SK-N-DZ (cell line): Measurements from ENCODE around the gene PRR23E.

ENCODE experiments used
- DNase-seq: peaks from one replicate; pipeline ENCODE4 v3.0.0-alpha.2; 2015; ENCODE audit warnings: low spot score

PRR23E gene

GRCh38 chr3:127183931-127184869 is 8.7 kb upstream of the PRR23E start:
- no peak for DNase-seq

GRCh38 chr3:127184870-127185216 is 8.1 kb upstream of the PRR23E start:
- no peak for DNase-seq

GRCh38 chr3:127185268-127185667 is 7.7 kb upstream of the PRR23E start:
- DNase-seq, result no peak

- no peak for DNase-seq
Measured at GRCh38 chr3:127185962-127186674, 6.8 kb upstream of the PRR23E start.

GRCh38 chr3:127187316-127187715 is 5.6 kb upstream of the PRR23E start:
- DNase-seq, result no peak

GRCh38 chr3:127193341-127193740 is 410 bp downstream of the PRR23E start:
- DNase-seq, result no peak

- no peak for DNase-seq
Measured at GRCh38 chr3:127193775-127194174, 844 bp downstream of the PRR23E start.

GRCh38 chr3:127194601-127195187 is 1.8 kb downstream of the PRR23E start:
- no peak for DNase-seq

GRCh38 chr3:127195417-127195816 is 2.5 kb downstream of the PRR23E start:
- DNase-seq, result no peak

GRCh38 chr3:127196002-127196401 is 3.1 kb downstream of the PRR23E start:
- DNase-seq, result no peak

- DNase-seq, result no peak
Measured at GRCh38 chr3:127196466-127197299, 3.8 kb downstream of the PRR23E start.

GRCh38 chr3:127197300-127198189 is 4.6 kb downstream of the PRR23E start:
- no peak for DNase-seq

GRCh38 chr3:127200086-127200691 is 7.3 kb downstream of the PRR23E start:
- no peak for DNase-seq

GRCh38 chr3:127203024-127203423 is 10.1 kb downstream of the PRR23E start:
- no peak for DNase-seq

GRCh38 chr3:127204841-127205582 is 12.1 kb downstream of the PRR23E start:
- DNase-seq, result no peak

- DNase-seq, result no peak
Measured at GRCh38 chr3:127206154-127206553, 13.2 kb downstream of the PRR23E start.

GRCh38 chr3:127206611-127207516 is 13.9 kb downstream of the PRR23E start:
- DNase-seq, result no peak
